ENCODE data around the gene ADPGK.

DNA sequence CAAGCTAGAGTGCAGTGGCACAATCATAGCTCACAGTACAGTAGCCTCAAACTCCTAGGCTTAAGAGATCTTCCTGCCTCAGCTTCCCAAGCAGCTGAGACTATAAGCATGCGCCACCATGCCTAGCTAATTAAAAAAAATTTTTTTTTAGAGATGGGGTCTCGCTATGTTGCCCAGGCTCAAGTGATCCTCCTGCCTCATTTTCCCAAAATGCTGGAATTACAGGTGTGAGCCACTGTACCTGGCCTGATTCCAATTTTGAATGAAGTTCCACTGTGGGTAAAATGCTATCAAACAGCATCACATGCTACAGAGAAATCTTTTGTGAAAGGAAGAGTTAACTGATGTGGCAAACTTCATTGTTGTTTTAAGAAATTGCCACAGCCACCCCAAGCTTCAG is 17.5 kb downstream of the ADPGK start:
- TF ChIP-seq, protein P1, sequence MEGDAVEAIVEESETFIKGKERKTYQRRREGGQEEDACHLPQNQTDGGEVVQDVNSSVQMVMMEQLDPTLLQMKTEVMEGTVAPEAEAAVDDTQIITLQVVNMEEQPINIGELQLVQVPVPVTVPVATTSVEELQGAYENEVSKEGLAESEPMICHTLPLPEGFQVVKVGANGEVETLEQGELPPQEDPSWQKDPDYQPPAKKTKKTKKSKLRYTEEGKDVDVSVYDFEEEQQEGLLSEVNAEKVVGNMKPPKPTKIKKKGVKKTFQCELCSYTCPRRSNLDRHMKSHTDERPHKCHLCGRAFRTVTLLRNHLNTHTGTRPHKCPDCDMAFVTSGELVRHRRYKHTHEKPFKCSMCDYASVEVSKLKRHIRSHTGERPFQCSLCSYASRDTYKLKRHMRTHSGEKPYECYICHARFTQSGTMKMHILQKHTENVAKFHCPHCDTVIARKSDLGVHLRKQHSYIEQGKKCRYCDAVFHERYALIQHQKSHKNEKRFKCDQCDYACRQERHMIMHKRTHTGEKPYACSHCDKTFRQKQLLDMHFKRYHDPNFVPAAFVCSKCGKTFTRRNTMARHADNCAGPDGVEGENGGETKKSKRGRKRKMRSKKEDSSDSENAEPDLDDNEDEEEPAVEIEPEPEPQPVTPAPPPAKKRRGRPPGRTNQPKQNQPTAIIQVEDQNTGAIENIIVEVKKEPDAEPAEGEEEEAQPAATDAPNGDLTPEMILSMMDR (IDR thresholded peaks at IDR 0.05) = no peak
- TF ChIP-seq POLR2A (IDR thresholded peaks at IDR 0.05) = no peak
